Esophagus (tissue), 2 donors: ENCODE data around the gene PPM1G. TPM values are rescaled to one million over a fixed set of nuclear protein-coding genes. Genes with fewer than 3 reads are reported as not detected.

ENCODE experiments used
- H3K27ac ChIP-seq, 2 donors: one replicate each; pipeline ENCODE4 v1.5.1; 2013; ENCODE audit warnings: low read depth in 2 of 2, mild to moderate bottlenecking in 2 of 2, inconsistent platforms in 1 of 2, low read length in 1 of 2, moderate library complexity in 1 of 2
- H3K27me3 ChIP-seq, 2 donors: one replicate each; pipeline ENCODE4 v1.6.1; 2013; ENCODE audit warnings: low read length in 2 of 2, control low read depth in 1 of 2, mild to moderate bottlenecking in 1 of 2; ENCODE audit not compliant: insufficient read depth in 2 of 2, control insufficient read depth in 1 of 2
- H3K36me3 ChIP-seq, 2 donors: one replicate each; pipeline ENCODE4 v1.6.1; 2013; ENCODE audit warnings: low read length in 1 of 2; ENCODE audit not compliant: control insufficient read depth in 2 of 2, insufficient read depth in 2 of 2
- H3K4me1 ChIP-seq, 2 donors: one replicate each; pipeline ENCODE4 v1.6.1; 2013; ENCODE audit warnings: low read length in 1 of 2; ENCODE audit not compliant: control insufficient read depth in 2 of 2, insufficient read depth in 2 of 2
- H3K4me3 ChIP-seq, 2 donors: one replicate each; pipeline ENCODE4 v1.5.1; 2013; ENCODE audit warnings: low read length in 2 of 2, mild to moderate bottlenecking in 2 of 2, low read depth in 1 of 2, moderate library complexity in 1 of 2
- H3K9me3 ChIP-seq, 2 donors: one replicate each; pipeline ENCODE4 v1.6.1; 2013; ENCODE audit warnings: mild to moderate bottlenecking in 2 of 2, low read depth in 1 of 2, low read length in 1 of 2, moderate library complexity in 1 of 2; ENCODE audit not compliant: control insufficient read depth in 2 of 2, insufficient read depth in 1 of 2
- WGBS, 2 donors: extraction: QIAGEN DNeasy Blood & Tissue Kit; methylation state at CpG; one replicate each; pipeline ENCODE4 v1.1.7; 2013; 5-methylcytosine and 5-hydroxymethylcytosine counted together
- polyA plus RNA-seq, 2 donors: library from polyadenylated mRNA; stranded (reverse); fragments of 200-250 nt; gene quantifications; one replicate each; pipeline ENCODE4 v1.2.3, GENCODE V29; 2013
- donor health status: healthy with polysubstance abuse.
- donor health status: Bipolar disorder and iron deficiency.

The PPM1G gene
- polyA plus RNA-seq, 2 donors = 40.3 to 65.0 TPM

- H3K27ac ChIP-seq = no peak overlapping the region
- 81 to 89% methylated on average over 7 of the region's 7 CpGs for WGBS, 2 donors
- no peaks in the 10 kb centered on the region for H3K9me3 ChIP-seq
- no peaks in the 10 kb centered on the region for H3K36me3 ChIP-seq
- H3K4me1 ChIP-seq = peaks cover 0 to 4% of the 10 kb centered on the region in 2 donors
- H3K27me3 ChIP-seq = no peaks in the 10 kb centered on the region
- H3K4me3 ChIP-seq = no peak overlapping the region
Observed at GRCh38 chr2:27350106-27350693, 59.2 kb downstream of the PPM1G start.

GRCh38 chr2:27347641-27348040 is 61.8 kb downstream of the PPM1G start:
- no peak overlapping the region for H3K4me3 ChIP-seq
- H3K27ac ChIP-seq = peak overlapping the region in 1 of 2 donors; percentile 52
- H3K4me1 ChIP-seq = peaks cover 0 to 2% of the 10 kb centered on the region in 2 donors
- H3K27me3 ChIP-seq = no peaks in the 10 kb centered on the region
- H3K9me3 ChIP-seq = no peaks in the 10 kb centered on the region
- 93 to 94% methylated on average over 2 of the region's 2 CpGs for WGBS, 2 donors
- H3K36me3 ChIP-seq = peaks cover 0 to 3% of the 10 kb centered on the region in 2 donors

- peaks cover 23 to 37% of the 10 kb centered on the region in 2 donors for H3K36me3 ChIP-seq
- no peaks in the 10 kb centered on the region for H3K27me3 ChIP-seq
Observed at GRCh38 chr2:27336173-27336572, 73.2 kb downstream of the PPM1G start.

GRCh38 chr2:27335311-27335710 is 74.1 kb downstream of the PPM1G start:
- WGBS, 2 donors = 92 to 96% methylated on average over 3 of the region's 3 CpGs
- Histone ChIP-seq H3K27ac (no peak overlapping the region), H3K36me3 (peaks cover 23 to 37% of the 10 kb centered on the region in 2 donors)

More at GRCh38 chr2:27336173-27336572, 73.2 kb downstream of the PPM1G start:
- Histone ChIP-seq H3K4me1 (no peaks in the 10 kb centered on the region), H3K4me3 (no peak overlapping the region), H3K9me3 (no peaks in the 10 kb centered on the region), H3K27ac (no peak overlapping the region)
- WGBS, 2 donors = 85 to 89% methylated on average over 7 of the region's 7 CpGs

More at GRCh38 chr2:27335311-27335710, 74.1 kb downstream of the PPM1G start:
- Histone ChIP-seq H3K9me3 (no peaks in the 10 kb centered on the region), H3K4me1 (no peaks in the 10 kb centered on the region), H3K4me3 (no peak overlapping the region), H3K27me3 (no peaks in the 10 kb centered on the region)

Other genes starting within 250 kb of the PPM1G start
- 10 to 100 TPM; 66.2 to 92.7 TPM for gene ATRAID, start 197.6 kb downstream of the PPM1G start, polyA plus RNA-seq
- 10 to 100 TPM; 11.4 to 13.5 TPM for gene SLC5A6, start 197.3 kb downstream of the PPM1G start, polyA plus RNA-seq
- gene CAD, start 192.2 kb downstream of the PPM1G start, polyA plus RNA-seq = 10 to 100 TPM; 16.8 to 18.3 TPM
- gene SLC30A3, start 146.5 kb downstream of the PPM1G start, polyA plus RNA-seq = under 1 TPM; 0.08 to 0.09 TPM
- gene DNAJC5G, start 134.2 kb downstream of the PPM1G start, polyA plus RNA-seq = under 1 TPM; 0.05 to 0.14 TPM
- gene TRIM54, start 127.2 kb downstream of the PPM1G start, polyA plus RNA-seq = under 1 TPM; 0.05 to 0.18 TPM
- gene UCN, start 101.1 kb downstream of the PPM1G start, polyA plus RNA-seq = 1 to 10 TPM in 1 of 2 donors, under 1 TPM in 1; 0.41 to 1.1 TPM
- gene MPV17, start 86.5 kb downstream of the PPM1G start, polyA plus RNA-seq = 10 to 100 TPM; 44.9 to 71.2 TPM
- 10 to 100 TPM; 41.5 to 43.8 TPM for gene GTF3C2, start 52.8 kb downstream of the PPM1G start, polyA plus RNA-seq
- gene EIF2B4, start 39.3 kb downstream of the PPM1G start, polyA plus RNA-seq = 10 to 100 TPM; 44.1 to 55.5 TPM
- 10 to 100 TPM; 36.9 to 61.7 TPM for gene SNX17, start 39.0 kb downstream of the PPM1G start, polyA plus RNA-seq
- gene ZNF513, start 28.9 kb downstream of the PPM1G start, polyA plus RNA-seq = 10 to 100 TPM; 20.0 to 34.5 TPM
- 10 to 100 TPM; 51.9 to 95.7 TPM for gene NRBP1, start 19.0 kb upstream of the PPM1G start, polyA plus RNA-seq
- gene KRTCAP3, start 32.8 kb upstream of the PPM1G start, polyA plus RNA-seq = 10 to 100 TPM; 21.0 to 30.3 TPM
- gene IFT172, start 80.2 kb upstream of the PPM1G start, polyA plus RNA-seq = 10 to 100 TPM; 12.8 to 27.5 TPM
- gene FNDC4, start 85.6 kb upstream of the PPM1G start, polyA plus RNA-seq = 10 to 100 TPM; 22.2 to 34.0 TPM
- 1 to 10 TPM; 2.1 to 4.0 TPM for gene GCKR, start 87.2 kb upstream of the PPM1G start, polyA plus RNA-seq
- 1 to 10 TPM; 5.6 to 6.6 TPM for gene ZNF512, start 173.5 kb upstream of the PPM1G start, polyA plus RNA-seq
- 1 to 10 TPM; 1.0 to 1.2 TPM for gene CCDC121, start 219.4 kb upstream of the PPM1G start, polyA plus RNA-seq
- gene GPN1, start 219.5 kb upstream of the PPM1G start, polyA plus RNA-seq = 10 to 100 TPM; 15.0 to 25.0 TPM